Activated T-helper 2 cell treated with anti-CD3 and anti-CD28 coated beads, Interferon-gamma antibody, Interleukin-2, Interleukin-4, amounts not matched to agents 10 μg/mL and 5 μg/mL and 100 μg/mL, durations not matched to agents 14 hours and 24 hours and 36 hours (primary cell): Measurements from ENCODE around the gene CALY. TPM values are rescaled to one million over a fixed set of nuclear protein-coding genes. Genes with fewer than 3 reads are reported as not detected.

ENCODE experiments used
- DNase-seq: peaks from one replicate; pipeline ENCODE4 v3.0.0; 2021; ENCODE audit warnings: low spot score
- H3K27ac Mint-ChIP-seq: one replicate; pipeline ENCODE4 v1.8.0; 2021; ENCODE audit warnings: mixed read lengths
- H3K27me3 Mint-ChIP-seq: one replicate; pipeline ENCODE4 v1.8.0; 2021; ENCODE audit warnings: low read depth, mixed read lengths
- H3K36me3 Mint-ChIP-seq: one replicate; pipeline ENCODE4 v1.8.0; 2021; ENCODE audit warnings: low read depth, mixed read lengths
- H3K4me1 Mint-ChIP-seq: one replicate; pipeline ENCODE4 v1.8.0; 2021; ENCODE audit warnings: low read depth, mixed read lengths
- H3K4me3 Mint-ChIP-seq: one replicate; pipeline ENCODE4 v1.8.0; 2021; ENCODE audit warnings: low read depth, mild to moderate bottlenecking, moderate library complexity, mixed read lengths
- H3K9me3 Mint-ChIP-seq: one replicate; pipeline ENCODE4 v1.8.0; 2021; ENCODE audit warnings: mixed read lengths
- intact Hi-C: fragments of 100-400 bp; cut with micrococcal nuclease; formaldehyde crosslinking; loops from one replicate; pipeline ENCODE4 v1.15.1; 2023
- total RNA-seq: library from RNA; stranded (reverse); gene quantifications from 2 replicates; pipeline ENCODE4 v1.2.3, GENCODE V29; 2022

The CALY gene
- total RNA-seq, 1 donor from 2014 or later: not detected

- H3K9me3 Mint-ChIP-seq: no peaks in the 10 kb centered on the region
- no peak for DNase-seq
- H3K27me3 Mint-ChIP-seq: no peaks in the 10 kb centered on the region
- intact Hi-C loops: no loop called here
- H3K4me1 Mint-ChIP-seq: peaks cover 6% of the 10 kb centered on the region
- peaks cover 19% of the 10 kb centered on the region for H3K36me3 Mint-ChIP-seq
- H3K27ac Mint-ChIP-seq: no peak overlapping the region
- no peak overlapping the region for H3K4me3 Mint-ChIP-seq
Observed at GRCh38 chr10:133361773-133362441, 25.2 kb upstream of the CALY start.

- no peak for DNase-seq
- intact Hi-C loops: no loop called here
- Mint-ChIP-seq H3K4me3 (no peak overlapping the region), H3K27ac (no peak overlapping the region), H3K4me1 (peaks cover 6% of the 10 kb centered on the region), H3K9me3 (no peaks in the 10 kb centered on the region), H3K36me3 (peaks cover 20% of the 10 kb centered on the region), H3K27me3 (no peaks in the 10 kb centered on the region)
Observed at GRCh38 chr10:133361227-133361626, 24.5 kb upstream of the CALY start.

- peaks cover 6% of the 10 kb centered on the region for H3K4me1 Mint-ChIP-seq
- H3K36me3 Mint-ChIP-seq: peaks cover 24% of the 10 kb centered on the region
- no peaks in the 10 kb centered on the region for H3K27me3 Mint-ChIP-seq
- no peak overlapping the region for H3K27ac Mint-ChIP-seq
- intact Hi-C loops: loop anchor here (5.0 kb wide), 1 partner anchor 53 kb away; the partner anchor contains the start of genes TUBGCP2 and ZNF511
- no peak overlapping the region for H3K4me3 Mint-ChIP-seq
- no peak for DNase-seq
- no peaks in the 10 kb centered on the region for H3K9me3 Mint-ChIP-seq
Observed at GRCh38 chr10:133359972-133360610, 23.4 kb upstream of the CALY start.

- Mint-ChIP-seq H3K4me3 (no peak overlapping the region), H3K4me1 (peaks cover 6% of the 10 kb centered on the region), H3K27ac (no peak overlapping the region), H3K9me3 (no peaks in the 10 kb centered on the region), H3K36me3 (peaks cover 20% of the 10 kb centered on the region), H3K27me3 (no peaks in the 10 kb centered on the region)
- intact Hi-C loops: loop anchor here (5.0 kb wide), 1 partner anchor 52 kb away; the partner anchor contains the start of genes TUBGCP2 and ZNF511
- no peak for DNase-seq
Observed at GRCh38 chr10:133359554-133359971, 22.9 kb upstream of the CALY start.

GRCh38 chr10:133358925-133359310, 22.2 kb upstream of the CALY start:
- no peak for DNase-seq
- intact Hi-C loops: loop anchor here (5.0 kb wide), 1 partner anchor 52 kb away; the partner anchor contains the start of genes TUBGCP2 and ZNF511
- Mint-ChIP-seq H3K36me3 (peaks cover 18% of the 10 kb centered on the region), H3K27me3 (no peaks in the 10 kb centered on the region), H3K9me3 (no peaks in the 10 kb centered on the region), H3K27ac (no peak overlapping the region), H3K4me3 (no peak overlapping the region), H3K4me1 (peaks cover 6% of the 10 kb centered on the region)

GRCh38 chr10:133358162-133358924, 21.6 kb upstream of the CALY start:
- H3K4me3 Mint-ChIP-seq: no peak overlapping the region
- H3K36me3 Mint-ChIP-seq: peaks cover 18% of the 10 kb centered on the region
- no peaks in the 10 kb centered on the region for H3K27me3 Mint-ChIP-seq
- intact Hi-C loops: loop anchor here (5.0 kb wide), 1 partner anchor 51 kb away; the partner anchor contains the start of genes TUBGCP2 and ZNF511
- no peak for DNase-seq
- no peak overlapping the region for H3K27ac Mint-ChIP-seq
- no peaks in the 10 kb centered on the region for H3K9me3 Mint-ChIP-seq
- peaks cover 6% of the 10 kb centered on the region for H3K4me1 Mint-ChIP-seq

GRCh38 chr10:133357285-133358161, 20.8 kb upstream of the CALY start, which contains the start of gene FUOM:
Gene FUOM (minus strand): TSS chr10:133358019. CDS start chr10:133358007, 12 bp downstream.
- Mint-ChIP-seq H3K9me3 (no peaks in the 10 kb centered on the region), H3K36me3 (peaks cover 11% of the 10 kb centered on the region), H3K27me3 (no peaks in the 10 kb centered on the region), H3K4me1 (peaks cover 6% of the 10 kb centered on the region), H3K4me3 (peak within 1 kb of the TSS; percentile 78), H3K27ac (peak within 1 kb of the TSS; percentile 60)
- peak; percentile 66 for DNase-seq
- intact Hi-C loops: loop anchor here (1.0 to 5.0 kb wide), 4 partner anchors 16 to 50 kb away; partner anchors contain the start of genes ECHS1, MTG1, TUBGCP2 and ZNF511

GRCh38 chr10:133356549-133357284, 20.0 kb upstream of the CALY start:
- no peaks in the 10 kb centered on the region for H3K9me3 Mint-ChIP-seq
- no peak overlapping the region for H3K27ac Mint-ChIP-seq

GRCh38 chr10:133355991-133356390, 19.3 kb upstream of the CALY start:
- no peak overlapping the region for H3K27ac Mint-ChIP-seq
- H3K27me3 Mint-ChIP-seq: no peaks in the 10 kb centered on the region
- intact Hi-C loops: loop anchor here (5.0 kb wide), 1 partner anchor 49 kb away; the partner anchor contains the start of genes TUBGCP2 and ZNF511
- no peak for DNase-seq
- H3K9me3 Mint-ChIP-seq: no peaks in the 10 kb centered on the region
- no peaks in the 10 kb centered on the region for H3K4me1 Mint-ChIP-seq
- peaks cover 4% of the 10 kb centered on the region for H3K36me3 Mint-ChIP-seq
- H3K4me3 Mint-ChIP-seq: peak overlapping the region; percentile 66

More at GRCh38 chr10:133356549-133357284, 20.0 kb upstream of the CALY start:
- peaks cover 4% of the 10 kb centered on the region for H3K36me3 Mint-ChIP-seq
- H3K4me3 Mint-ChIP-seq: peak overlapping the region; percentile 78
- no peaks in the 10 kb centered on the region for H3K27me3 Mint-ChIP-seq
- peaks cover under 1% of the 10 kb centered on the region for H3K4me1 Mint-ChIP-seq
- no peak for DNase-seq
- intact Hi-C loops: loop anchor here (1.0 to 5.0 kb wide), 4 partner anchors 17 to 49 kb away; partner anchors contain the start of genes ECHS1, MTG1, TUBGCP2 and ZNF511

GRCh38 chr10:133355266-133355665, 18.6 kb upstream of the CALY start:
- intact Hi-C loops: loop anchor here (5.0 kb wide), 1 partner anchor 48 kb away; the partner anchor contains the start of genes TUBGCP2 and ZNF511
- no peak for DNase-seq
- no peaks in the 10 kb centered on the region for H3K4me1 Mint-ChIP-seq
- no peak overlapping the region for H3K27ac Mint-ChIP-seq
- no peak overlapping the region for H3K4me3 Mint-ChIP-seq
- H3K36me3 Mint-ChIP-seq: peaks cover 4% of the 10 kb centered on the region
- H3K9me3 Mint-ChIP-seq: no peaks in the 10 kb centered on the region
- H3K27me3 Mint-ChIP-seq: no peaks in the 10 kb centered on the region

GRCh38 chr10:133354672-133355240, 18.1 kb upstream of the CALY start:
- Mint-ChIP-seq H3K4me1 (no peaks in the 10 kb centered on the region), H3K9me3 (no peaks in the 10 kb centered on the region), H3K27ac (no peak overlapping the region), H3K27me3 (no peaks in the 10 kb centered on the region), H3K4me3 (no peak overlapping the region), H3K36me3 (peaks cover 4% of the 10 kb centered on the region)
- intact Hi-C loops: loop anchor here (5.0 kb wide), 1 partner anchor 47 kb away; the partner anchor contains the start of genes TUBGCP2 and ZNF511
- DNase-seq: no peak
